K562 (cell line): Measurements from ENCODE around the gene MRPS10. TPM values are rescaled to one million over a fixed set of nuclear protein-coding genes. Genes with fewer than 3 reads are reported as not detected.

Source experiments
- ARID2 ChIP-seq: fragments of 450-650 bp; IDR thresholded peaks from 2 replicates; pipeline ENCODE4 v1.6.1; 2017; ENCODE audit warnings: antibody characterized with exemption, mild to moderate bottlenecking
- ATF7 ChIP-seq: fragments of 450-650 bp; IDR thresholded peaks from 2 replicates; pipeline ENCODE4 v1.7.1; 2014; ENCODE audit warnings: mild to moderate bottlenecking, moderate library complexity
- C11orf30 ChIP-seq: fragments of 450-650 bp; IDR thresholded peaks from 2 replicates; pipeline ENCODE4 v1.6.1; 2016; ENCODE audit warnings: low read depth, mild to moderate bottlenecking
- CBFA2T2 ChIP-seq: fragments of 450-650 bp; conservative IDR thresholded peaks from 2 replicates; pipeline ENCODE4 v1.6.1; 2017; ENCODE audit warnings: mild to moderate bottlenecking
- COPS2 ChIP-seq: fragments of 450-650 bp; conservative IDR thresholded peaks from 2 replicates; pipeline ENCODE4 v1.6.1; 2016; ENCODE audit warnings: mild to moderate bottlenecking, moderate library complexity
- CREBBP ChIP-seq: IDR thresholded peaks from one replicate; pipeline ENCODE4 v1.6.1; 2012; ENCODE audit warnings: low read depth, mild to moderate bottlenecking, control low read depth, inconsistent platforms, low read length
- DIDO1 ChIP-seq: fragments of 450-650 bp; IDR thresholded peaks from 2 replicates; pipeline ENCODE4 v1.6.1; 2016; ENCODE audit warnings: low read depth, missing biosample characterization, missing genetic modification characterization
- EGR1 ChIP-seq: fragments of 450-650 bp; conservative IDR thresholded peaks from 2 replicates; pipeline ENCODE4 v1.6.1; 2017; ENCODE audit warnings: mild to moderate bottlenecking
- FOSL1 ChIP-seq: fragments of 200-800 bp; sonication (Bioruptor generic); conservative IDR thresholded peaks from 2 replicates; pipeline ENCODE4 v1.6.1; 2016; ENCODE audit warnings: missing genetic modification characterization, missing compliant biosample characterization
- HNRNPK ChIP-seq: fragments of 200-400 bp; formaldehyde crosslinking; IDR thresholded peaks from one replicate; pipeline ENCODE4 v1.6.1; 2018; ENCODE audit warnings: mild to moderate bottlenecking, low read depth, low read length; ENCODE audit not compliant: poor library complexity, severe bottlenecking
- MEIS2 ChIP-seq: fragments of 450-650 bp; IDR thresholded peaks from 2 replicates; pipeline ENCODE4 v1.6.1; 2014; ENCODE audit warnings: mild to moderate bottlenecking; ENCODE audit not compliant: partially characterized antibody
- PREB ChIP-seq: sonication (generic); formaldehyde crosslinking; IDR thresholded peaks from 2 replicates; pipeline ENCODE4 v1.8.1; 2023; ENCODE audit warnings: mild to moderate bottlenecking, missing genetic modification reagents
- SMC3 ChIP-seq: conservative IDR thresholded peaks from 2 replicates; pipeline ENCODE4 v1.6.1; 2011; ENCODE audit warnings: low read depth, low read length, improper control_type of control experiment; ENCODE audit not compliant: insufficient read depth
- VEZF1 ChIP-seq: fragments of 200-800 bp; sonication (Bioruptor generic); IDR thresholded peaks from 2 replicates; pipeline ENCODE4 v1.6.1; 2017; ENCODE audit warnings: missing genetic modification characterization, missing compliant biosample characterization
- ZBTB7A ChIP-seq: IDR thresholded peaks from 2 replicates; pipeline ENCODE4 v1.6.1; 2011; ENCODE audit warnings: low read depth, mild to moderate bottlenecking, low read length, moderate library complexity, borderline replicate concordance; ENCODE audit not compliant: control insufficient read depth
- ZC3H8 ChIP-seq: fragments of 450-650 bp; IDR thresholded peaks from 2 replicates; pipeline ENCODE4 v1.6.1; 2017
- ZNF143 ChIP-seq: sonication (generic); formaldehyde crosslinking; IDR thresholded peaks from 2 replicates; pipeline ENCODE4 v1.9.0; 2022; ENCODE audit warnings: mild to moderate bottlenecking, missing genetic modification reagents
- ZNF584 ChIP-seq: fragments of 200-800 bp; sonication (Bioruptor generic); IDR thresholded peaks from 2 replicates; pipeline ENCODE4 v1.6.1; 2016; ENCODE audit warnings: low read depth, mild to moderate bottlenecking, missing genetic modification characterization, missing compliant biosample characterization
- polyA plus RNA-seq, 8 experiments: library from polyadenylated mRNA; depleted of rRNA in 4 of 8; stranded (reverse) in 5 of 8; unstranded in 3 of 8; fragments of >200 nt; fragmentation: Nextera tagmentation in 2 of 8; fragmentation: Illumina TruSeq in 1 of 8; extraction: Ambion mirVana in 2 of 8; extraction: Trizol in 1 of 8; gene quantifications; 2 replicates each; pipeline versions ENCODE4 v1.2.1 to v1.2.3, GENCODE V29; 2011 to 2014; ENCODE audit warnings: inconsistent platforms in 1 of 8, missing spikeins in 1 of 8
- total RNA-seq, 7 experiments: library from RNA; depleted of rRNA in 6 of 7; stranded (reverse); fragments of >200 nt in 6 of 7; fragmentation: Illumina TruSeq in 2 of 7; extraction: Trizol in 2 of 7; gene quantifications; 2 replicates each; pipeline versions ENCODE4 v1.2.1 to v1.2.3, GENCODE V29; 2011 to 2021; ENCODE audit warnings: low replicate concordance in 1 of 7
- TF ChIP-seq, protein P1 (sequence below), 2 experiments: fragments of 450-650 bp in 1 of 2; sonication (generic) in 1 of 2; formaldehyde crosslinking in 1 of 2; IDR thresholded peaks in 1 of 2; conservative IDR thresholded peaks in 1 of 2; 2 replicates each; pipeline versions ENCODE4 v1.6.1 to v1.8.1; 2016 to 2023; ENCODE audit warnings: mild to moderate bottlenecking in 2 of 2, moderate library complexity in 2 of 2, inconsistent platforms in 1 of 2, missing genetic modification reagents in 1 of 2
- TF ChIP-seq, protein P2 (sequence below): conservative IDR thresholded peaks from 2 replicates; pipeline ENCODE4 v1.6.1; 2011; ENCODE audit warnings: low read depth, mild to moderate bottlenecking, low read length; ENCODE audit not compliant: control insufficient read depth

Gene MRPS10
- total and polyA plus RNA-seq, 9 of the 15 experiments (the other 6 are each of a cell fraction or from before 2014, with no cell fraction given): 48.6 to 166 (median 93.7) TPM

- TF ChIP-seq VEZF1 (CRISPR knock-in tag) (0 out of 2 replicates have a peak, but pooled peaks have one; percentile 9), MEIS2 (peak; percentile 4), PREB (CRISPR knock-in tag) (no peak), ZNF143 (CRISPR knock-in tag) (no peak), FOSL1 (tag) (no peak), SMC3 (peak; percentile 74), HNRNPK (no peak), DIDO1 (no peak), ZC3H8 (no peak), ARID2 (0 out of 2 replicates have a peak, but pooled peaks have one; percentile 36), CBFA2T2 (no peak), EGR1 (peak; percentile 86), ZBTB7A (0 out of 2 replicates have a peak, but pooled peaks have one; percentile 36), C11orf30 (no peak), ATF7 (peak; percentile 22; the same call in 1 of the 2 replicates), CREBBP (no peak), COPS2 (no peak), ZNF584 (CRISPR knock-in tag) (no peak)
- TF ChIP-seq, protein P1, sequence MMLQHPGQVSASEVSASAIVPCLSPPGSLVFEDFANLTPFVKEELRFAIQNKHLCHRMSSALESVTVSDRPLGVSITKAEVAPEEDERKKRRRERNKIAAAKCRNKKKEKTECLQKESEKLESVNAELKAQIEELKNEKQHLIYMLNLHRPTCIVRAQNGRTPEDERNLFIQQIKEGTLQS (IDR thresholded peaks at IDR 0.05): peak; percentile 44
- TF ChIP-seq, protein P1 (CRISPR knock-in tag; conservative IDR thresholded peaks at IDR 0.05): no peak
- TF ChIP-seq, protein P2, sequence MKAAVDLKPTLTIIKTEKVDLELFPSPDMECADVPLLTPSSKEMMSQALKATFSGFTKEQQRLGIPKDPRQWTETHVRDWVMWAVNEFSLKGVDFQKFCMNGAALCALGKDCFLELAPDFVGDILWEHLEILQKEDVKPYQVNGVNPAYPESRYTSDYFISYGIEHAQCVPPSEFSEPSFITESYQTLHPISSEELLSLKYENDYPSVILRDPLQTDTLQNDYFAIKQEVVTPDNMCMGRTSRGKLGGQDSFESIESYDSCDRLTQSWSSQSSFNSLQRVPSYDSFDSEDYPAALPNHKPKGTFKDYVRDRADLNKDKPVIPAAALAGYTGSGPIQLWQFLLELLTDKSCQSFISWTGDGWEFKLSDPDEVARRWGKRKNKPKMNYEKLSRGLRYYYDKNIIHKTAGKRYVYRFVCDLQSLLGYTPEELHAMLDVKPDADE: no peak
Measured at GRCh38 chr6:42230345-42231321, 13.0 kb upstream of the MRPS10 start (continued).
